HTERT RPE-1 (cell line): ENCODE results near the gene MAPK8IP2.

Experiments
- in situ Hi-C: fragments of 300-500 bp; cut with MboI; formaldehyde crosslinking; loops from 4 replicates; pipeline ENCODE4 v1.14.3; 2020; ENCODE audit warnings: low sequenced_read_pairs

Gene MAPK8IP2

GRCh38 chr22:50600538-50600937 lies at the start of gene MAPK8IP2:
MAPK8IP2 (plus strand) TSS chr22:50600793; CDS start chr22:50600819, 26 bp downstream.
- in situ Hi-C loops: no loop called here

- in situ Hi-C loops: no loop called here
Measured at GRCh38 chr22:50551160-50551752, 49.3 kb upstream of the MAPK8IP2 start.

GRCh38 chr22:50553310-50553709 lies 47.3 kb upstream of the MAPK8IP2 start:
- in situ Hi-C loops: no loop called here

- in situ Hi-C loops: no loop called here
Measured at GRCh38 chr22:50556703-50557102, 43.9 kb upstream of the MAPK8IP2 start.

- in situ Hi-C loops: no loop called here
Measured at GRCh38 chr22:50560034-50560433, 40.6 kb upstream of the MAPK8IP2 start.

GRCh38 chr22:50561401-50562358 lies 38.9 kb upstream of the MAPK8IP2 start:
- in situ Hi-C loops: no loop called here

- in situ Hi-C loops: no loop called here
Measured at GRCh38 chr22:50562523-50563412, 37.8 kb upstream of the MAPK8IP2 start, which contains the start of gene SYCE3. SYCE3 (minus strand) TSS chr22:50562919; CDS start chr22:50556405, 6,514 bp downstream.

GRCh38 chr22:50563413-50564160 lies 37.0 kb upstream of the MAPK8IP2 start:
- in situ Hi-C loops: no loop called here

- in situ Hi-C loops: no loop called here
Measured at GRCh38 chr22:50564289-50564688, 36.3 kb upstream of the MAPK8IP2 start.

GRCh38 chr22:50567721-50568252 lies 32.8 kb upstream of the MAPK8IP2 start:
- in situ Hi-C loops: no loop called here

GRCh38 chr22:50568626-50569025 lies 32.0 kb upstream of the MAPK8IP2 start:
- in situ Hi-C loops: no loop called here

- in situ Hi-C loops: no loop called here
Measured at GRCh38 chr22:50569041-50569459, 31.5 kb upstream of the MAPK8IP2 start.

GRCh38 chr22:50569896-50570535 lies 30.6 kb upstream of the MAPK8IP2 start:
- in situ Hi-C loops: no loop called here

GRCh38 chr22:50570861-50571260 lies 29.7 kb upstream of the MAPK8IP2 start:
- in situ Hi-C loops: no loop called here

GRCh38 chr22:50571264-50572175 lies 29.1 kb upstream of the MAPK8IP2 start:
- in situ Hi-C loops: no loop called here

- in situ Hi-C loops: no loop called here
Measured at GRCh38 chr22:50572965-50573364, 27.6 kb upstream of the MAPK8IP2 start.

- in situ Hi-C loops: no loop called here
Measured at GRCh38 chr22:50573491-50574382, 26.9 kb upstream of the MAPK8IP2 start.

GRCh38 chr22:50574383-50574755 lies 26.2 kb upstream of the MAPK8IP2 start:
- in situ Hi-C loops: no loop called here
